Measurements from ENCODE around the gene PFKFB4. TPM values are rescaled to one million over a fixed set of nuclear protein-coding genes. Genes with fewer than 3 reads are reported as not detected.
A peak's percentile ranks its signal among the peaks of the same experiment; 100 is the strongest.
"Not testable (repeated sequence)": the region's sequence is repeated elsewhere in the genome, so short reads cannot be mapped to it uniquely, and the experiment has no call there.

Gene PFKFB4
- polyA plus RNA-seq, 1 of the 3 experiments (the other 2 are of a cell fraction), result 5.7 TPM

- H3K36me3 ChIP-seq (replicated peaks in 1 of 2; ENCODE audit: control insufficient read depth in 1 of 2, insufficient read depth in 2 of 2, low read length in 1 of 2); H3K27ac ChIP-seq (ENCODE audit: low read depth in 2 of 2, low read length in 1 of 2); H4K20me1 ChIP-seq (ENCODE audit: insufficient read depth); DNase-seq; POLR2A ChIA-PET; H2AFZ ChIP-seq (ENCODE audit: low read depth); H3K9me2 ChIP-seq; H3K9ac ChIP-seq; H3K4me3 ChIP-seq (ENCODE audit: low read depth in 2 of 2, low read length in 1 of 2); H3F3A ChIP-seq (replicated peaks; ENCODE audit: insufficient read depth); H3K4me2 ChIP-seq; H3K27me3 ChIP-seq (ENCODE audit: insufficient read depth); H3K9me3 ChIP-seq: not testable (repeated sequence)
- CTCF ChIA-PET, result interaction anchor here (0.7 to 12.6 kb wide), 3 partner anchors 87 to 116 kb away, joined by 3 to 136 read pairs (median 17); a partner anchor contains a TSS
- Histone ChIP-seq H3K4me1 (ENCODE audit: control insufficient read depth in 1 of 2, insufficient read depth in 2 of 2, low read depth in 1 of 2, low read length in 1 of 2) (peaks cover 5 to 24% of the 10 kb centered on the region in 2 experiments; a peak in 1 of 4 replicates), H3K79me2 (ENCODE audit: insufficient read depth) (peaks cover 15% of the 10 kb centered on the region; the same call in 1 of the 2 replicates)
- 81% methylated on average over 6 of the region's 7 CpGs for WGBS (ENCODE audit: low lambda C conversion rate)
These were observed 5.0 kb downstream of the PFKFB4 start for GRCh38 chr3:48551651-48552050.

DNA sequence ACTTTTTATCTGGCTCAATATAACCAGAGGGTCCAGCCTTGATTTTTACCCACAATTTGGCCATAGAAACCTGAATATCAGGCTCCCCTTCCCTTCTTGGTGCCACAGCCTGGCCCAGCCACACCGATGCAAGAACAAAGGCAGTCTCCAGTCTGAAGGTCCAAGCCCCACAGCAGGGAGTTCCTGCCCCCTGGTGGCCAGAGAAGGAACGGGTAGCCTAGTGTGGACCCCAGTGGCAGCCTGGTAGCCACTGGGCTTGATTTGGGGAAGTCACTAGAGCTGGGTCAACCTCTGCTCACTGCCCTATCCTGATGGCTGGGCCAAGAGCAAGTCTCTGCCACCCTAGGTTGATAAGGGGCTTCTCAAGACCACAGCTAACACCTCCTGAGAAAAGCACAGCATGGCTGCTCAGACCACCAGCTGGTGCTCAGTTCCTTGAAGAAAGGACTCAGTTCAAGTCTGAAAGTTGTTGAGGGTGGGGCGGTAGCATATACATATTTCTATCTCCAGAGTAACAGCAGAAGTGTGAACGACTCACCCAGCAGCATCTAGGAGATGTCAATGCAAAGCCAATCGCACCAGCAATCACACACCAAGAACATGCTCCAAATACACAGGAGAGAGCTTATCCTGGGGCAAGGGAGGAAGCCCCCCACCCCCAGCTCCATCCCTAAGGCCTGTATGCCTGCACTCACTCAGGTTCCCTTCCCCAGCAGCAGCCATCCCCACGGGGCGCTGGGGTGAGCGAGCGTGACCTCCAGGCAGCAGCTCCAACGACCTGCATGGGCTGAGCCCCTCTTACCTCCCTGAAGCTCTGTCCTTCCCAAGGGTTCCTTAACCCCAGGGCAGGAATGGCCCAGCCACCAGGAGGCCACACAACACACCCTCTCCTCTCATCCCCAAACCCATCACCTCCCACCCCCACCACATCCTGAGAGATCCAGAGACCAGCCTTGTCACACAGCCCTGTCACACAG lies 7.6 kb downstream of the PFKFB4 start:
- POLR2A ChIA-PET, result interaction anchor here (0.6 to 0.9 kb wide), 5 partner anchors 8 to 247 kb away, joined by 3 to 6 read pairs (median 3); partner anchors contain the start of genes ATRIP and PFKFB4
- WGBS (ENCODE audit: low lambda C conversion rate), result 71% methylated on average over 7 of the region's 10 CpGs
- H4K20me1 ChIP-seq (ENCODE audit: insufficient read depth), result no peaks in the 10 kb centered on the region
- TF ChIP-seq SMC3 (IDR thresholded peaks at IDR 0.05; ENCODE audit: low read depth, low read length), result peak; percentile 94
- TF ChIP-seq CHD2 (IDR thresholded peaks at IDR 0.05; ENCODE audit: low read length, partially characterized antibody), result peak; percentile 39
- no peak for TF ChIP-seq TCF12 (IDR thresholded peaks at IDR 0.05)
- TF ChIP-seq GATA2 (CRISPR knock-in tag; IDR thresholded peaks at IDR 0.05), result no peak
- TF ChIP-seq, protein P1, sequence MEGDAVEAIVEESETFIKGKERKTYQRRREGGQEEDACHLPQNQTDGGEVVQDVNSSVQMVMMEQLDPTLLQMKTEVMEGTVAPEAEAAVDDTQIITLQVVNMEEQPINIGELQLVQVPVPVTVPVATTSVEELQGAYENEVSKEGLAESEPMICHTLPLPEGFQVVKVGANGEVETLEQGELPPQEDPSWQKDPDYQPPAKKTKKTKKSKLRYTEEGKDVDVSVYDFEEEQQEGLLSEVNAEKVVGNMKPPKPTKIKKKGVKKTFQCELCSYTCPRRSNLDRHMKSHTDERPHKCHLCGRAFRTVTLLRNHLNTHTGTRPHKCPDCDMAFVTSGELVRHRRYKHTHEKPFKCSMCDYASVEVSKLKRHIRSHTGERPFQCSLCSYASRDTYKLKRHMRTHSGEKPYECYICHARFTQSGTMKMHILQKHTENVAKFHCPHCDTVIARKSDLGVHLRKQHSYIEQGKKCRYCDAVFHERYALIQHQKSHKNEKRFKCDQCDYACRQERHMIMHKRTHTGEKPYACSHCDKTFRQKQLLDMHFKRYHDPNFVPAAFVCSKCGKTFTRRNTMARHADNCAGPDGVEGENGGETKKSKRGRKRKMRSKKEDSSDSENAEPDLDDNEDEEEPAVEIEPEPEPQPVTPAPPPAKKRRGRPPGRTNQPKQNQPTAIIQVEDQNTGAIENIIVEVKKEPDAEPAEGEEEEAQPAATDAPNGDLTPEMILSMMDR (IDR thresholded peaks at IDR 0.05), result peak; percentile 95
- TF ChIP-seq TEAD4 (IDR thresholded peaks at IDR 0.05; ENCODE audit: borderline replicate concordance, insufficient read depth), result no peak
- no peak for TF ChIP-seq IRF3 (IDR thresholded peaks at IDR 0.05; ENCODE audit: low read depth, low read length)
- peak; percentile 93 for TF ChIP-seq RAD21 (IDR thresholded peaks at IDR 0.05; ENCODE audit: low read length)
- TF ChIP-seq, protein P2, sequence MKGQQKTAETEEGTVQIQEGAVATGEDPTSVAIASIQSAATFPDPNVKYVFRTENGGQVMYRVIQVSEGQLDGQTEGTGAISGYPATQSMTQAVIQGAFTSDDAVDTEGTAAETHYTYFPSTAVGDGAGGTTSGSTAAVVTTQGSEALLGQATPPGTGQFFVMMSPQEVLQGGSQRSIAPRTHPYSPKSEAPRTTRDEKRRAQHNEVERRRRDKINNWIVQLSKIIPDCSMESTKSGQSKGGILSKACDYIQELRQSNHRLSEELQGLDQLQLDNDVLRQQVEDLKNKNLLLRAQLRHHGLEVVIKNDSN (IDR thresholded peaks at IDR 0.05; ENCODE audit: borderline replicate concordance, low read depth), result no peak
- TF ChIP-seq POLR2AphosphoS5 (IDR thresholded peaks at IDR 0.05; ENCODE audit: low read depth, low read length), result no peak
- TF ChIP-seq EZH2phosphoT487 (IDR thresholded peaks at IDR 0.05; ENCODE audit: borderline replicate concordance, low read depth), result no peak
- TF ChIP-seq EP300 (IDR thresholded peaks at IDR 0.05; ENCODE audit: borderline replicate concordance in 1 of 2, low read depth in 1 of 2, low read length in 1 of 2), result no peak
- no peak for TF ChIP-seq ELF1 (IDR thresholded peaks at IDR 0.05)
- no peak for TF ChIP-seq YY1 (IDR thresholded peaks at IDR 0.05; ENCODE audit: low read depth)
- TF ChIP-seq REST (IDR thresholded peaks at IDR 0.05; ENCODE audit: low read depth, low read length), result no peak
- TF ChIP-seq, protein P3, sequence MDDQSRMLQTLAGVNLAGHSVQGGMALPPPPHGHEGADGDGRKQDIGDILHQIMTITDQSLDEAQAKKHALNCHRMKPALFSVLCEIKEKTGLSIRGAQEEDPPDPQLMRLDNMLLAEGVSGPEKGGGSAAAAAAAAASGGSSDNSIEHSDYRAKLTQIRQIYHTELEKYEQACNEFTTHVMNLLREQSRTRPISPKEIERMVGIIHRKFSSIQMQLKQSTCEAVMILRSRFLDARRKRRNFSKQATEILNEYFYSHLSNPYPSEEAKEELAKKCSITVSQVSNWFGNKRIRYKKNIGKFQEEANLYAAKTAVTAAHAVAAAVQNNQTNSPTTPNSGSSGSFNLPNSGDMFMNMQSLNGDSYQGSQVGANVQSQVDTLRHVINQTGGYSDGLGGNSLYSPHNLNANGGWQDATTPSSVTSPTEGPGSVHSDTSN (IDR thresholded peaks at IDR 0.05), result no peak

More for the DNA sequence above, 7.6 kb downstream of the PFKFB4 start:
- Histone ChIP-seq H3F3A (replicated peaks; ENCODE audit: insufficient read depth) (no peaks in the 10 kb centered on the region), H3K9me3 (no peaks in the 10 kb centered on the region), H3K27me3 (ENCODE audit: insufficient read depth) (no peaks in the 10 kb centered on the region), H3K36me3 (replicated peaks in 1 of 2; ENCODE audit: control insufficient read depth in 1 of 2, insufficient read depth in 2 of 2, low read length in 1 of 2) (peaks cover 7 to 9% of the 10 kb centered on the region in 2 experiments), H3K79me2 (ENCODE audit: insufficient read depth) (no peaks in the 10 kb centered on the region), H3K27ac (ENCODE audit: low read depth in 2 of 2, low read length in 1 of 2) (no peak overlapping the region; a peak in 1 of 4 replicates), H3K9me2 (no peaks in the 10 kb centered on the region), H3K9ac (no peak overlapping the region), H3K4me1 (ENCODE audit: control insufficient read depth in 1 of 2, insufficient read depth in 2 of 2, low read depth in 1 of 2, low read length in 1 of 2) (peaks cover 0 to 7% of the 10 kb centered on the region in 2 experiments; a peak in 1 of 4 replicates), H3K4me2 (no peak overlapping the region), H2AFZ (ENCODE audit: low read depth) (0 out of 2 replicates have a peak overlapping the region, but pooled peaks have one; percentile 28), H3K4me3 (ENCODE audit: low read depth in 2 of 2, low read length in 1 of 2) (no peak overlapping the region; a peak in 1 of 4 replicates)
- CTCF ChIA-PET, result interaction anchor here (0.5 to 12.6 kb wide), 33 partner anchors 9 to 965 kb away, joined by 3 to 136 read pairs (median 4); partner anchors contain the start of genes ATRIP, CCDC51, CELSR3 and SHISA5
- peak; percentile 86 for DNase-seq
